Measurements from ENCODE around the gene DENND4B.
"Not testable (repeated sequence)": the region's sequence is repeated elsewhere in the genome, so short reads cannot be mapped to it uniquely, and the experiment has no call there.

The DENND4B gene

DNA sequence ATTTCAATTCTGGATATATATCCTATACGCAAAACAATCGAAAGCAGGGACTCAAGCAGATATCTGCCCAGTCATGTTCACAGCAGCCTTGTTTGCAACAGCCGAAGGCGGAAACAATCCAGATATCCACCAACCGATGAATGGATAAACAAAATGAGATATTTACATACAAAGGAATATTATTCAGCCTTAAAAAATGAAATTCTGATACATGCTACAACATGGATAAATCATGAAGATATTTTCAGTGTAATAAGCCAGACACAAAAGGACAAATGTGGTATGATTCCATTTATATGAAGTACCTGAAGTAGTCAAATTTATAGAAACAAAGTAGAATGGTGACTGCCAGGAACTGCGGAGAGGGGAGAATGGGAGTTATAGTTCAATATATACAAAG is 39.4 kb downstream of the DENND4B start:
- H3K4me3 ChIP-seq (ENCODE audit: low read depth, low read length), result no peak overlapping the region
- no peaks in the 10 kb centered on the region for H3K36me3 ChIP-seq (ENCODE audit: control insufficient read depth, insufficient read depth, low read length)
- H3K4me2 ChIP-seq (ENCODE audit: low read length), result no peak overlapping the region
- no peak overlapping the region for H3K9ac ChIP-seq
- TF ChIP-seq, protein P1, sequence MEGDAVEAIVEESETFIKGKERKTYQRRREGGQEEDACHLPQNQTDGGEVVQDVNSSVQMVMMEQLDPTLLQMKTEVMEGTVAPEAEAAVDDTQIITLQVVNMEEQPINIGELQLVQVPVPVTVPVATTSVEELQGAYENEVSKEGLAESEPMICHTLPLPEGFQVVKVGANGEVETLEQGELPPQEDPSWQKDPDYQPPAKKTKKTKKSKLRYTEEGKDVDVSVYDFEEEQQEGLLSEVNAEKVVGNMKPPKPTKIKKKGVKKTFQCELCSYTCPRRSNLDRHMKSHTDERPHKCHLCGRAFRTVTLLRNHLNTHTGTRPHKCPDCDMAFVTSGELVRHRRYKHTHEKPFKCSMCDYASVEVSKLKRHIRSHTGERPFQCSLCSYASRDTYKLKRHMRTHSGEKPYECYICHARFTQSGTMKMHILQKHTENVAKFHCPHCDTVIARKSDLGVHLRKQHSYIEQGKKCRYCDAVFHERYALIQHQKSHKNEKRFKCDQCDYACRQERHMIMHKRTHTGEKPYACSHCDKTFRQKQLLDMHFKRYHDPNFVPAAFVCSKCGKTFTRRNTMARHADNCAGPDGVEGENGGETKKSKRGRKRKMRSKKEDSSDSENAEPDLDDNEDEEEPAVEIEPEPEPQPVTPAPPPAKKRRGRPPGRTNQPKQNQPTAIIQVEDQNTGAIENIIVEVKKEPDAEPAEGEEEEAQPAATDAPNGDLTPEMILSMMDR (IDR thresholded peaks at IDR 0.05), result no peak
- H3K4me1 ChIP-seq, result no peaks in the 10 kb centered on the region
- no peaks in the 10 kb centered on the region for H3K27me3 ChIP-seq (ENCODE audit: control insufficient read depth, insufficient read depth, low read length)
- H3K27ac ChIP-seq, result no peak overlapping the region
- peaks cover 32% of the 10 kb centered on the region for H3K79me2 ChIP-seq
- no peaks in the 10 kb centered on the region for H3K9me3 ChIP-seq (ENCODE audit: control insufficient read depth, low read length)
- H2AFZ ChIP-seq, result no peak overlapping the region

DNA sequence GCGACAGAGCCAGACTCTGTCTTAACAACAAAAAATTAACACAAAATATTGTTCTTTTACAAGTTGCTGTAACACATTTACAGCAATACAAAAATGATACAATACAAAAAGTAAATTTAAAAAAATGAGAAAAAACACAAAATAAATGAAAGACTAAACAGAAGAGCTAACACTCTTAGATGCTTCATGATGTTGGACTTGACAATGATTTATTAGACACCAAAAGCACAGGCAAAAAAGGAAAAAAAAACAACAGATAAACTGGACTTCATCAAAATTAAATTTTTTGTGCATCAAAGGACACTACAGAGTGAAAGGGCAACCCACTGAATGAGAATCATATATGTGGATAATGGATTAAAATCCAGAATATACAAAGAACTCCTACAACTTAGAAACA is 40.1 kb downstream of the DENND4B start:
- H3K27me3 ChIP-seq (ENCODE audit: control insufficient read depth, insufficient read depth, low read length), result no peaks in the 10 kb centered on the region
- H3K79me2 ChIP-seq, result peaks cover 35% of the 10 kb centered on the region
- no peaks in the 10 kb centered on the region for H3K36me3 ChIP-seq (ENCODE audit: control insufficient read depth, insufficient read depth, low read length)
- H2AFZ ChIP-seq, result no peak overlapping the region
- H3K4me2 ChIP-seq (ENCODE audit: low read length), result no peak overlapping the region
- no peaks in the 10 kb centered on the region for H3K4me1 ChIP-seq
- H3K4me3 ChIP-seq (ENCODE audit: low read depth, low read length), result no peak overlapping the region
- H3K9me3 ChIP-seq (ENCODE audit: control insufficient read depth, low read length), result no peaks in the 10 kb centered on the region
- TF ChIP-seq, protein P1 (IDR thresholded peaks at IDR 0.05), result no peak
- H3K9ac ChIP-seq, result no peak overlapping the region
- no peak overlapping the region for H3K27ac ChIP-seq

DNA sequence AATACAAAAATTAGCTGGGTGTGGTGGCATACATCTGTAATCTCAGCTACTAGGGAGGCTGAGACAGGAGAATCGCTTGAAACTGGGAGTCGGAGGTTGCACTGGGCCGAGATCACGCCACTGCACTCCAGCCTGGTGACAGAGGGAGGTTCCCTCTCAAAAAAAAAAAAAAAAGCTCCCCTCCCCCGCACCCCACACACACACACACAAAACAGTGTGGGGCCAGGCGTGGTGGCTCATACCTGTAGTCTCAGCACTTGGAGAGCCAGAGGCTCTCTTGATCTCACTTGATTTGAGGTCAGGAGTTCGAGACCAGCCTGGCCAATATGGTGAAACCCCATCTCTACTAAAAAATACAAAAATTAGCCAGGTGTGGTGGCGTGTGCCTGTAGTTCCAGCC is 40.6 kb downstream of the DENND4B start:
- H3K27me3 ChIP-seq (ENCODE audit: control insufficient read depth, insufficient read depth, low read length); H3K36me3 ChIP-seq (ENCODE audit: control insufficient read depth, insufficient read depth, low read length); H3K9ac ChIP-seq; H2AFZ ChIP-seq; H3K9me3 ChIP-seq (ENCODE audit: control insufficient read depth, low read length); H3K4me3 ChIP-seq (ENCODE audit: low read depth, low read length); H3K4me2 ChIP-seq (ENCODE audit: low read length); H3K4me1 ChIP-seq; H3K27ac ChIP-seq: not testable (repeated sequence)
- peaks cover 40% of the 10 kb centered on the region for H3K79me2 ChIP-seq

DNA sequence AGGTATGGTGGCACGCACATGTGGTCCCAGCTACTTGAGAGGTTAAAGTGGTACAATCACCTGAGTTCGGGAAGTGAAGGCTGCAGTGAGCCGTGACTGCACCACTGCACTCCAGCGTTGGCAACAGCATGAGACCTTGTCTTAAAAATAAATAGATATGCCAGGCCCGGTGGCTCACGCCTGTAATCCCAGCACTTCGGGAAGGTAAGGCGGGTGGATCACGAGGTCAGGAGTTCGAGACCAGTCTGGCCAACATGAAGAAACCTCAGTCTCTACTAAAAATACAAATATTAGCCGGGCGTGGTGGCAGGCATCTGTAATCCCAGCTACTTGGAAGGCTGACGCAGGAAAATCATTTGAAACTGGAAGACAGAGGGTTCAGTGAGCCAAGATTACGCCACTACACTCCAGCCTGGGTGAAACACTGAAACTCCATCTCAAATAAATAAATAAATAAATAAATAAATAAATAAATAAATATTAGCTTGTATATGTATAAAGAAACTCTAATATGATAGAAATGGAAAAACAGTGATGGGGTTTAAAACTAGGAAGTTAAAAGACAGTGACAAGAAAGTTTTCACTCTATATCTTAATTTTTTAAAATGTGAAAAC is 42.6 kb downstream of the DENND4B start:
- Histone ChIP-seq H2AFZ (no peak overlapping the region), H3K4me2 (ENCODE audit: low read length) (no peak overlapping the region), H3K79me2 (peaks cover 42% of the 10 kb centered on the region), H3K9ac (no peak overlapping the region), H3K27me3 (ENCODE audit: control insufficient read depth, insufficient read depth, low read length) (no peaks in the 10 kb centered on the region), H3K4me1 (no peaks in the 10 kb centered on the region), H3K27ac (no peak overlapping the region), H3K36me3 (ENCODE audit: control insufficient read depth, insufficient read depth, low read length) (no peaks in the 10 kb centered on the region), H3K4me3 (ENCODE audit: low read depth, low read length) (no peak overlapping the region), H3K9me3 (ENCODE audit: control insufficient read depth, low read length) (no peaks in the 10 kb centered on the region)
- TF ChIP-seq, protein P1 (IDR thresholded peaks at IDR 0.05), result no peak

DNA sequence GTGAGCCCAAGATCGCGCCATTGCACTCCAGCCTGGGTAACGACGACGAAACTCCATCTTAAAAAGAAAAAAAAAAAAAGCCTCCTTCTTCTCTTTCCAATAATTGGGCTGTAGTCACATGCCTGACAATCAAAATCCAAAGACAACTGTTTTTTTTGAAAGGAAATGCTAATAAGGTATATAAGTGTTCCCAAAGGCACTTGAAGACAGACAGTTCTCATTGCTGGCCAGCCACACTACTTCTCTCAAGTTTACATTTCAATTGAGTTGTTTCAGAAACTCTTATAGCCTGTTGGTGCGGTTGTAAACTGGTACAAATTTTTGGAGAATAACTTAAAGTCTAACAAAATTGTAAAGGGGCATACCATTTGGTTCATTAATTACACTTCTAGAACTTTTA is 47.0 kb downstream of the DENND4B start:
- Histone ChIP-seq H3K4me1 (no peaks in the 10 kb centered on the region), H3K36me3 (ENCODE audit: control insufficient read depth, insufficient read depth, low read length) (no peaks in the 10 kb centered on the region), H3K79me2 (peaks cover 23% of the 10 kb centered on the region), H3K9me3 (ENCODE audit: control insufficient read depth, low read length) (no peaks in the 10 kb centered on the region), H2AFZ (no peak overlapping the region), H3K4me3 (ENCODE audit: low read depth, low read length) (no peak overlapping the region), H3K27me3 (ENCODE audit: control insufficient read depth, insufficient read depth, low read length) (no peaks in the 10 kb centered on the region), H3K27ac (no peak overlapping the region), H3K9ac (no peak overlapping the region), H3K4me2 (ENCODE audit: low read length) (no peak overlapping the region)
- TF ChIP-seq, protein P1 (IDR thresholded peaks at IDR 0.05), result no peak

DNA sequence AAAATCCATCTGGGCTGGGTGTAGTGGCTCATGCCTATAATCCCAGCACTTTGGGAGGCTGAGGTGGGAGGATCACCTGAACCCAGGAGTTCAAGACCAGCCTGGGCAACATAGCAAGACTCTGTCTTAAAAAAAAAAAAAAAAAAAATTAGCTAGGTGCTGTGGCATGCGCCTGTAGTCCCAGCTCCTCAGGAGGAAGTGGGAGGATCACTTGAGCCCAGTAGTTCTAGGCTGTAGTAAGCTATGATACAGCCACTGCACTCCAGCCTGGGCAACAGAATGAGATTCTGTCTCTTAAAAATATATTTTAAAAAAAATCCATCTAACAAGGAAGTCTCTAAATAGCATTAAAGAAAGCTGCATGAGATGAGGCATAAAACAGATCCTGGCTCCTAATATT is 50.7 kb downstream of the DENND4B start:
- not testable (repeated sequence) for H3K4me3 ChIP-seq (ENCODE audit: low read depth, low read length); H3K9me3 ChIP-seq (ENCODE audit: control insufficient read depth, low read length); H3K27me3 ChIP-seq (ENCODE audit: control insufficient read depth, insufficient read depth, low read length); H3K4me1 ChIP-seq; H3K36me3 ChIP-seq (ENCODE audit: control insufficient read depth, insufficient read depth, low read length); H2AFZ ChIP-seq; H3K27ac ChIP-seq; H3K4me2 ChIP-seq (ENCODE audit: low read length); H3K9ac ChIP-seq
- peaks cover 14% of the 10 kb centered on the region for H3K79me2 ChIP-seq

DNA sequence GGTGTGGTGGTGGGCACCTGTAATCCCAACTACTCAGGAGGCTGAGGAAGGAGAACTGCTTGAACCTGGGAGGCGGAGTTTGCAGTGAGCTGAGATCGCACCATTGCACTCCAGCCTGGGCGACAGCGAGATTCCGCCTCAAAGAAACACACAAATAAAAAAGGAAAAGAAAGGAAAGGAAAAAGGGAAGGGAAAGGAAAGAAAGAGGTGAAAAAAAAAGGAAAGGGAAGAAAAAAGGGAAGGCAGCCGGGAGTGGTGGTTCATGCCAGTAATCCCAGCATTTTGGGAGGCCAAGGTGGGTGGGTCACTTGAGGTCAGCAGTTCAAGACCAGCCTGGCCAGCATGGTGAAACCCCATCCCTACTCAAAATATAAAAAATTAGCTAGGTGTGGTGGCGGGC is 55.5 kb downstream of the DENND4B start:
- H3K4me3 ChIP-seq (ENCODE audit: low read depth, low read length); H3K36me3 ChIP-seq (ENCODE audit: control insufficient read depth, insufficient read depth, low read length); H3K4me1 ChIP-seq; H3K9ac ChIP-seq; H2AFZ ChIP-seq; H3K27me3 ChIP-seq (ENCODE audit: control insufficient read depth, insufficient read depth, low read length); H3K4me2 ChIP-seq (ENCODE audit: low read length); H3K9me3 ChIP-seq (ENCODE audit: control insufficient read depth, low read length); H3K27ac ChIP-seq: not testable (repeated sequence)
- H3K79me2 ChIP-seq, result peaks cover 18% of the 10 kb centered on the region
